ENCODE results near the gene TPSD1. TPM values are rescaled to one million over a fixed set of nuclear protein-coding genes. Genes with fewer than 3 reads are reported as not detected.

The TPSD1 gene
- total and polyA plus RNA-seq, 2 donors: 0.14 to 1.1 TPM

DNA sequence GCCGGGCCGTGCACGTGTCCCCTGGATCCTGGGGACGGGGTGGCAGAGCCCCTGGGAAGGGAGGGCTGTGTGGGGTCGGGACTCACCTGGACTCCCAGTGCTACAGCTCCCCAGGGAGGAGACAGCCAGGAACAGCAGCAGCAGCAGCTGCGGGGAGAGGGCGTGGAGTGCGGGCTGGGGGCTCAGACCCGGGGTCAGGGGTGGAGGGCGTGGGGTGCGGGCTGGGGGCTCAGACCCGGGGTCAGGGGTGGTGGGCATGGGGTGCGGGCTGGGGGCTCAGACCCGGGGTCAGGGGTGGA is 20.7 kb downstream of the TPSD1 start:
- DNase-seq (ENCODE audit: low read depth in 6 of 9, low spot score in 9 of 9): no peak
- WGBS: 88% methylated on average over 14 of the region's 14 CpGs
- peaks cover 4 to 34% of the 10 kb centered on the region in 2 donors for H3K27me3 ChIP-seq (ENCODE audit: control insufficient read depth in 2 of 2, insufficient read depth in 1 of 2, low read length in 1 of 2)

DNA sequence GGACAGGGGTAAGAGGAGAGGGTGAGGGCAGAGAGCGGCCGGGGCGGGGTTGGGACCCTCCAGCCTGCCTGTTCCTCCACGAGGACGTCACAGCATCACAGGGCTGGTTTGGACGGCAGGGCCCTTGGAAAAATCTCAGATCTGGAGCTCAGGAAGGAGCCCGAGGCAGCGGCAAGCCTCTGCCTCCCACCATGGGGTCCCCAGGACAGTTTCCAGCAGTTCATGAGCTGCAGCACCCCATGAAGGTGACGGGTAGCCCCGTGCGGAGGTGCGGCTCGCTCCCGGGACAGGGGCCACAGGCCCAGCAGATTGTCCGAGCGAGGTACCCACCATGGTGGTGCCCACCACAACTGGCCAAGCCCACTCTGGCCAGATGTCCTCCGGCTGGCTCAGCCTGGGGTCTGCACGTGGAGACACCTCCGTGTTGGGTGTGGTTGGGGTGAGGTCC is 21.3 kb downstream of the TPSD1 start:
- Histone ChIP-seq H3K27ac (ENCODE audit: low read depth in 1 of 2, low read length in 1 of 2) (no peak overlapping the region), H3K4me3 (ENCODE audit: low read length in 2 of 2) (no peak overlapping the region), H3K36me3 (ENCODE audit: control insufficient read depth in 2 of 2, insufficient read depth in 2 of 2, low read length in 1 of 2) (no peaks in the 10 kb centered on the region), H3K4me1 (ENCODE audit: control insufficient read depth in 2 of 2, insufficient read depth in 2 of 2, low read length in 2 of 2) (peaks cover 0 to 5% of the 10 kb centered on the region in 2 donors), H3K9me3 (ENCODE audit: control insufficient read depth in 2 of 2, insufficient read depth in 1 of 2, low read length in 1 of 2) (no peaks in the 10 kb centered on the region), H3K27me3 (ENCODE audit: control insufficient read depth in 2 of 2, insufficient read depth in 1 of 2, low read length in 1 of 2) (peaks cover 4 to 35% of the 10 kb centered on the region in 2 donors)
- DNase-seq (ENCODE audit: low read depth in 6 of 9, low spot score in 9 of 9): no peak
- WGBS: 83% methylated on average over 19 of the region's 19 CpGs

More for the DNA sequence above, 20.7 kb downstream of the TPSD1 start:
- H3K9me3 ChIP-seq (ENCODE audit: control insufficient read depth in 2 of 2, insufficient read depth in 1 of 2, low read length in 1 of 2): no peaks in the 10 kb centered on the region
- no peaks in the 10 kb centered on the region for H3K36me3 ChIP-seq (ENCODE audit: control insufficient read depth in 2 of 2, insufficient read depth in 2 of 2, low read length in 1 of 2)
- no peak overlapping the region for H3K4me3 ChIP-seq (ENCODE audit: low read length in 2 of 2)
- peaks cover 0 to 9% of the 10 kb centered on the region in 2 donors for H3K4me1 ChIP-seq (ENCODE audit: control insufficient read depth in 2 of 2, insufficient read depth in 2 of 2, low read length in 2 of 2)
- no peak overlapping the region for H3K27ac ChIP-seq (ENCODE audit: low read depth in 1 of 2, low read length in 1 of 2)

DNA sequence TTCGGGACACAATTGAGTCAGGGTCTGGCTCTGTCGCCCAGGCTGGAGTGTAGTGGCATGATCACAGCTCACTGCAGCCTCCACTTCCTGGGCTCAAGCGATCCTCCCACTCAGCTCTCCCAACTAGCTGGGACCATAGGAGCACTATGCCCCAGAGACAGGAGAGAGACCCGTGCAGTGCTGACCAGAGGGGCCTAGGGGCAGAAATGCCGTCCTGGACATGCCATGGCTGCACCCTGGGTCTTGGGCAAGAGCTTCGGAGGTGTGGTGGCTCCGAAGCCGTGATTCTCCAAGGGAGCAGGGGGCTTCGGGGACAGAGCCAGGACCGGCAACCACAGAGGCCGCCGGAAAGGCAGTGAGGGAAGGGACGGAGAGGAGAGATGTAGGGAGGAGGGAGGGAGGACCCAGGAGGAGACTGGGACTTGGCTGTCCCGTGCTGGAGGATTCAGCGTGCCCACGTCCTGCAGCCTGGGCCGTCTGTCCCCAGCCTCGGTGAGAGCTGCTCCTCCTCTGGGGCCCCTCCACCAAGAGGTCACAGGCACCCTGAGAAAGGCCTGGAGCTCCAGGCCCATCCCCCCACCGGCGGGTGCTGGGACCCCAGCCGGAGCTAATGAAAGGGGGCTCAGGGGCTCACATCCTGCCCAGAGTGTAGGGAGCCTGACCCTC is 21.9 kb downstream of the TPSD1 start:
- Histone ChIP-seq H3K4me1 (ENCODE audit: control insufficient read depth in 2 of 2, insufficient read depth in 2 of 2, low read length in 2 of 2) (no peaks in the 10 kb centered on the region), H3K27ac (ENCODE audit: low read depth in 1 of 2, low read length in 1 of 2) (no peak overlapping the region), H3K27me3 (ENCODE audit: control insufficient read depth in 2 of 2, insufficient read depth in 1 of 2, low read length in 1 of 2) (peaks cover 4 to 39% of the 10 kb centered on the region in 2 donors), H3K9me3 (ENCODE audit: control insufficient read depth in 2 of 2, insufficient read depth in 1 of 2, low read length in 1 of 2) (no peaks in the 10 kb centered on the region), H3K36me3 (ENCODE audit: control insufficient read depth in 2 of 2, insufficient read depth in 2 of 2, low read length in 1 of 2) (no peaks in the 10 kb centered on the region), H3K4me3 (ENCODE audit: low read length in 2 of 2) (no peak overlapping the region)
- WGBS: 46% methylated on average over 21 of the region's 21 CpGs
- no peak for DNase-seq (ENCODE audit: low read depth in 6 of 9, low spot score in 9 of 9)

DNA sequence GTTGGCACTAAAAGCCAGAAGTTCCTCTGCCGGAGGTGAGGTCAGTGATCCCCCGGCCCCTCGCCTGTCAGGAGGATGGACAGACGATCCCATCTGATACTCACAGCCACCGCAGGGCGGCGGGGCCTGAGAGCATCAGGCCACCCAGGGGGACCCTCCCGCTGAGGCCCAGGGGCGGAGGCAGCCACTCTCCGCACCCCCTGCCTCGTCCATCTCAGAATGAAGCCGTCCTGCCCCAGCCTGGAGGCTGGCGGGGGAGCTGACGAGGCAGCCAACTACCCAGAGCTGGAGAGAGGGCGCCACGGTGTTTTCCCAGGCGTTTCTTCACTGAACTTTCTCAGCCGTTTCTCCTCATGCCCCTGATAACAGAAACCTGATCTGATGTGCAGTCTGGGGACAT is 22.6 kb downstream of the TPSD1 start:
- no peak overlapping the region for H3K27ac ChIP-seq (ENCODE audit: low read depth in 1 of 2, low read length in 1 of 2)
- H3K4me3 ChIP-seq (ENCODE audit: low read length in 2 of 2): no peak overlapping the region
- no peaks in the 10 kb centered on the region for H3K36me3 ChIP-seq (ENCODE audit: control insufficient read depth in 2 of 2, insufficient read depth in 2 of 2, low read length in 1 of 2)
- DNase-seq (ENCODE audit: low read depth in 6 of 9, low spot score in 9 of 9): no peak
- no peaks in the 10 kb centered on the region for H3K4me1 ChIP-seq (ENCODE audit: control insufficient read depth in 2 of 2, insufficient read depth in 2 of 2, low read length in 2 of 2)
- peaks cover 6 to 44% of the 10 kb centered on the region in 2 donors for H3K27me3 ChIP-seq (ENCODE audit: control insufficient read depth in 2 of 2, insufficient read depth in 1 of 2, low read length in 1 of 2)
- H3K9me3 ChIP-seq (ENCODE audit: control insufficient read depth in 2 of 2, insufficient read depth in 1 of 2, low read length in 1 of 2): no peaks in the 10 kb centered on the region
- WGBS: 14% methylated on average over 18 of the region's 18 CpGs

DNA sequence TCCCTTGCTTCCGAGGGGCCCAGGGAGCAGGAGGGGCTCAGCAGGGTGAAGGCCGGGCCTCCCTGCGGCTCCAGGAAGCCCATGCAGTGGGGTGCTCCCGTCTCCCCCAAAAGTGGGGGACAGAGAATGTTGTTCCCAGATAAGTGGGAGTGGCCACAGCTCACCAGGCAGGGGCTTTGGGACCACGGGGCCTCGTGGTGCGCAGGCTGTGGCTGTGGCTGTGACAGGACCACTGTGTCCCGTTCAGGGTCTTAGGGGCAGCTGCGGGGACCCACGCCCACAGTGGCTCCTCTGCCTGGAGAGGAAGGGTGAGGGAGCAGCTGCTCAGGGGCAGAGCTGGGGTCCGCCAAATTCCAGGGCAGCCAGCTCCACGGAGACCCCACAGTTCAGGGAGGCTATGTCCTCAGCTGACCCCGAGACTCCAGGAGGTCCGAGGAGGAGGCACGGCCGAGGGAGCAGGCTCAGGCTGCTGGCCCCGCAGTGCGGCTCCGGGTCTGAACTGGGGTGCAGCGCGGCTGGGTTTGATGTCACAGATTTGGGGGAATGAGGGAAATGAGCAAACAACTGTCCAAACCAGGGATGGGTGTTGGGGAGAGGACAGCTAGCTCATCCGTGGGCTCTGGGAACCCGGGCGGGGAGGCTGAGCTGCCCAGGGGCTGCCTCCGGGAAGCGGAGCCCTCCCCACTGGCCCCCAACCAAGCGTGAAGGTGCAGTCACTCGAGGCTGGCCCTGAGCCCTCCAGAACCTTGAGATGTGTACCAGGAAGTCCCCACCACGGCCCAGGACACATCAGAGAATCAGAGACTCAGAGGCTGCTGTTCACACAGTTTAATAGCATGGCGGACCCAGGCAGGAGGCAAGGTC is 23.4 kb downstream of the TPSD1 start:
- 82% methylated on average over 30 of the region's 30 CpGs for WGBS

DNA sequence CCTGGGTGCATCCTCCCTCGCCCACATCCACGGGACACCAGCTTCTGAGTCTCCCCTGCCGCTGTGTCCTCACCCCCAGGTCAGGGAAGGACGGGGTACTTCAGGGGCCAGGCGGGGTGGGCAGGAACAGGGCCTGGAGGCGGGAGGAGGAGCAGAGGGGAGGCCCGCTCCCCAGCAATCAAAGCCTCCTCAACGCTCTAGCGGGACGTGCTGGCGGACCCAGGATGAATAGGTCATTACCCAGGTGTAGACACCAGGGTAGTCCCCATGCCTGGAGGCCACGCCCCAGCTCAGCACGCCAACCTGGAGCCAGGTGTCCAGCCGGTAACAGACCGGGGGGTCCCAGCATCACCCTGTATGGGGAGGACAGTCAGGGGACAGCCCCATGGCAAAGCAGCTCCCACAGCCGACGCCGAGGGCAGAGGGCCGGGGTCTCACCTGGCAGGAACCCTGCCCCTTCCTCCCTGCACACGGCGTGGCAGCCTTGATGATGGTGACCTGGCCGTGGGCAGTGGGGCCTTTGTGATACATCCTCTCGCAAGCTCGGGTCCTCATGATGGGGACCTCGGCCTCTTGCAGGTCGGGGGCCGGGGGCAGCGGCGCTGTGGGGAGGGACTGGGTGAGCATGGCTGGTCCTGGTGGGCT is 24.2 kb downstream of the TPSD1 start:
- no peak for DNase-seq (ENCODE audit: low read depth in 6 of 9, low spot score in 9 of 9)
- WGBS: 91% methylated on average over 29 of the region's 29 CpGs

More for the DNA sequence above, 23.4 kb downstream of the TPSD1 start:
- no peaks in the 10 kb centered on the region for H3K36me3 ChIP-seq (ENCODE audit: control insufficient read depth in 2 of 2, insufficient read depth in 2 of 2, low read length in 1 of 2)
- no peaks in the 10 kb centered on the region for H3K9me3 ChIP-seq (ENCODE audit: control insufficient read depth in 2 of 2, insufficient read depth in 1 of 2, low read length in 1 of 2)
- no peak overlapping the region for H3K27ac ChIP-seq (ENCODE audit: low read depth in 1 of 2, low read length in 1 of 2)
- H3K4me3 ChIP-seq (ENCODE audit: low read length in 2 of 2): no peak overlapping the region
- no peak for DNase-seq (ENCODE audit: low read depth in 6 of 9, low spot score in 9 of 9)
- H3K27me3 ChIP-seq (ENCODE audit: control insufficient read depth in 2 of 2, insufficient read depth in 1 of 2, low read length in 1 of 2): peaks cover 7 to 51% of the 10 kb centered on the region in 2 donors
- no peaks in the 10 kb centered on the region for H3K4me1 ChIP-seq (ENCODE audit: control insufficient read depth in 2 of 2, insufficient read depth in 2 of 2, low read length in 2 of 2)

DNA sequence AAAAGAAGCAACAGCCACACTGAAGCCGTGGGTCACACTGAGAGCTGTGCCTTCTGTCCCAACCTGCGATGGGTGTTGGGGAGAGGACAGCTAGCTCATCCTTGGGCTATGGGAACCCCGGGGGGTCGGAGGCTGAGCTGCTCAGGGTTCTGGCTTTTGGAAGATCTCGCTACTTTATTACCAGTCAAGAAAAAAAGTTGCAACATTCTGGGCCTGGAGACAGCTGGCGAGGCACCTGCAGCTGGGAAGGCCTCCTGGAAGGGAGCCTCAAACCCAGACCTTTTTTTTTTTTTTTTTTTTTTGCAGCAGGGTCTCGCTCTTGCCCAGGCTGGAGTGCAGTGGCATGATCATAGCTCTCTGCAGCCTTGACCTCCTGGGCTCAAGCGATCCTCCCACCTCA is 24.9 kb downstream of the TPSD1 start:
- no peak overlapping the region for H3K27ac ChIP-seq (ENCODE audit: low read depth in 1 of 2, low read length in 1 of 2)
- no peaks in the 10 kb centered on the region for H3K9me3 ChIP-seq (ENCODE audit: control insufficient read depth in 2 of 2, insufficient read depth in 1 of 2, low read length in 1 of 2)
- WGBS: 81% methylated on average over 8 of the region's 8 CpGs
- DNase-seq (ENCODE audit: low read depth in 6 of 9, low spot score in 9 of 9): no peak
- peaks cover 9 to 59% of the 10 kb centered on the region in 2 donors for H3K27me3 ChIP-seq (ENCODE audit: control insufficient read depth in 2 of 2, insufficient read depth in 1 of 2, low read length in 1 of 2)
- H3K4me1 ChIP-seq (ENCODE audit: control insufficient read depth in 2 of 2, insufficient read depth in 2 of 2, low read length in 2 of 2): no peaks in the 10 kb centered on the region
- no peaks in the 10 kb centered on the region for H3K36me3 ChIP-seq (ENCODE audit: control insufficient read depth in 2 of 2, insufficient read depth in 2 of 2, low read length in 1 of 2)
- no peak overlapping the region for H3K4me3 ChIP-seq (ENCODE audit: low read length in 2 of 2)

More for the DNA sequence above, 24.2 kb downstream of the TPSD1 start:
- H3K4me3 ChIP-seq (ENCODE audit: low read length in 2 of 2): no peak overlapping the region
- no peak overlapping the region for H3K27ac ChIP-seq (ENCODE audit: low read depth in 1 of 2, low read length in 1 of 2)
- H3K36me3 ChIP-seq (ENCODE audit: control insufficient read depth in 2 of 2, insufficient read depth in 2 of 2, low read length in 1 of 2): no peaks in the 10 kb centered on the region
- H3K27me3 ChIP-seq (ENCODE audit: control insufficient read depth in 2 of 2, insufficient read depth in 1 of 2, low read length in 1 of 2): peaks cover 9 to 53% of the 10 kb centered on the region in 2 donors
- no peaks in the 10 kb centered on the region for H3K4me1 ChIP-seq (ENCODE audit: control insufficient read depth in 2 of 2, insufficient read depth in 2 of 2, low read length in 2 of 2)
- no peaks in the 10 kb centered on the region for H3K9me3 ChIP-seq (ENCODE audit: control insufficient read depth in 2 of 2, insufficient read depth in 1 of 2, low read length in 1 of 2)

DNA sequence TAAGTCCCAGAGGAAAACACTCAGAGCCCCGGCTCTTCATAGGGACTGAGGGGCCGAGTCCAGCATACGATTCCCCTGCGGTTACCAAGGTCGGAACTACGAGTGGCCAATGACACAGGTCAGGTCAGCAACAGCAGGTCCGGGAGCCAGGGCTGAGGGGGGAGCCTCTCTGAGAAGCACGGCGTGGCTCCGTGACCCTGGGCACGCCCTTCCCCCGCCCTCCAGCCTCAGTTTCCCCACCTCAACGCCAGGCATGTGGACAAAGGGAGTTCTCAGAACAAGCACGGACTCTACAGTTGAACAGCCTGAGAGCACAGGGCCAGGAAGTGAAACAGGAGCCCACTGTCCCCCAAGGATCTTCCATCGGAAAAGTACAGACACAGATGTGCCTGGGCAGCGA is 25.6 kb downstream of the TPSD1 start:
- Histone ChIP-seq H3K27me3 (ENCODE audit: control insufficient read depth in 2 of 2, insufficient read depth in 1 of 2, low read length in 1 of 2) (peaks cover 9 to 63% of the 10 kb centered on the region in 2 donors), H3K9me3 (ENCODE audit: control insufficient read depth in 2 of 2, insufficient read depth in 1 of 2, low read length in 1 of 2) (no peaks in the 10 kb centered on the region), H3K27ac (ENCODE audit: low read depth in 1 of 2, low read length in 1 of 2) (no peak overlapping the region), H3K4me3 (ENCODE audit: low read length in 2 of 2) (no peak overlapping the region), H3K4me1 (ENCODE audit: control insufficient read depth in 2 of 2, insufficient read depth in 2 of 2, low read length in 2 of 2) (no peaks in the 10 kb centered on the region), H3K36me3 (ENCODE audit: control insufficient read depth in 2 of 2, insufficient read depth in 2 of 2, low read length in 1 of 2) (no peaks in the 10 kb centered on the region)
- 92% methylated on average over 16 of the region's 16 CpGs for WGBS
- DNase-seq (ENCODE audit: low read depth in 6 of 9, low spot score in 9 of 9): no peak

Measured in thymus (tissue), 11 donors.